ENCODE results near the gene CRYGC. TPM values are rescaled to one million over a fixed set of nuclear protein-coding genes. Genes with fewer than 3 reads are reported as not detected.

Gene CRYGC
- total and polyA plus RNA-seq, 2 of the 8 experiments (the other 6 are each of a cell fraction or from before 2014, with no cell fraction given), result not detected

- H2BK5ac ChIP-seq (ENCODE audit: low read depth, low read length), result no peak overlapping the region
- no peak overlapping the region for H3K4ac ChIP-seq (replicated peaks; ENCODE audit: insufficient read length, low read depth, low read length)
- no peaks in the 10 kb centered on the region for H3K79me1 ChIP-seq (ENCODE audit: low read depth, low read length)
- no peak overlapping the region for H2BK12ac ChIP-seq (ENCODE audit: low read depth, low read length)
- no peak overlapping the region for H3K56ac ChIP-seq (replicated peaks; ENCODE audit: insufficient read length, low read depth, low read length)
- DNase-seq (ENCODE audit: low read depth in 1 of 2, low spot score in 2 of 2), result no peak
- ChIA-PET POLR2A (ENCODE audit: partially characterized antibody) (no interaction called here), CTCF (ENCODE audit: partially characterized antibody) (interaction anchor here (0.6 to 1.9 kb wide), 5 partner anchors 9 to 340 kb away, joined by 3 to 6 read pairs (median 5); no protein-coding TSS in a partner anchor)
- no peak overlapping the region for H4K5ac ChIP-seq (ENCODE audit: insufficient read length, low read depth, low read length)
- H2BK120ac ChIP-seq (replicated peaks; ENCODE audit: low read depth, low read length), result no peak overlapping the region
- WGBS, 2 experiments (ENCODE audit: extremely low coverage in 1 of 2, insufficient coverage in 1 of 2, insufficient read length in 1 of 2, insufficient replicate concordance in 2 of 2, low coverage in 1 of 2, low lambda C conversion rate in 2 of 2, missing lambda C conversion rate in 1 of 2), result 85% methylated on average over 1 of the region's 1 CpG; no CpG with 5 or more reads in 1 of the 2 experiments
- no peak overlapping the region for H3K23ac ChIP-seq (ENCODE audit: insufficient read length)
- H3K27ac ChIP-seq (ENCODE audit: low read depth, low read length), result no peak overlapping the region
- no peak overlapping the region for H2BK20ac ChIP-seq (ENCODE audit: low read length)
- no peak overlapping the region for H4K8ac ChIP-seq (ENCODE audit: extremely low read depth, insufficient read depth, low read length)
- no peak overlapping the region for H3K14ac ChIP-seq (ENCODE audit: insufficient read length)
- no peaks in the 10 kb centered on the region for H3K36me3 ChIP-seq (ENCODE audit: control insufficient read depth in 2 of 4, insufficient read depth in 4 of 4, low read length in 3 of 4)
- H3K23me2 ChIP-seq (ENCODE audit: low read depth, low read length), result no peaks in the 10 kb centered on the region
- H3K27me3 ChIP-seq (replicated peaks in 1 of 4; ENCODE audit: control insufficient read depth in 3 of 4, extremely low read depth in 1 of 4, insufficient read depth in 3 of 4, low read length in 3 of 4), result no peaks in the 10 kb centered on the region
- H4K20me1 ChIP-seq (replicated peaks in 1 of 2; ENCODE audit: control insufficient read depth in 1 of 2, insufficient read depth in 2 of 2, low read length in 2 of 2), result no peaks in the 10 kb centered on the region
- H2BK15ac ChIP-seq (ENCODE audit: low read length), result no peak overlapping the region
- no peaks in the 10 kb centered on the region for H3K9me3 ChIP-seq (ENCODE audit: insufficient read depth in 2 of 2, low read depth in 1 of 2, low read length in 1 of 2)
- no peak overlapping the region for H3K18ac ChIP-seq (ENCODE audit: extremely low read depth, low read length)
- no peaks in the 10 kb centered on the region for H3K4me1 ChIP-seq (replicated peaks in 1 of 4; ENCODE audit: control insufficient read depth in 3 of 4, insufficient read depth in 4 of 4, low read length in 3 of 4)
- 0 out of 2 replicates have a peak overlapping the region, but pooled peaks have one; percentile 38 for H2AFZ ChIP-seq (ENCODE audit: low read length)
- H3K79me2 ChIP-seq (ENCODE audit: control insufficient read depth in 1 of 2, insufficient read depth in 2 of 2, low read length in 2 of 2), result no peaks in the 10 kb centered on the region
- H3K4me3 ChIP-seq (ENCODE audit: extremely low read depth in 1 of 4, insufficient read depth in 2 of 4, low read depth in 3 of 4, low read length in 4 of 4), result no peak overlapping the region
- no peak overlapping the region for H3K4me2 ChIP-seq (ENCODE audit: insufficient read depth in 1 of 2, low read depth in 2 of 2, low read length in 2 of 2)
- no peak overlapping the region for H2AK5ac ChIP-seq (ENCODE audit: low read depth, low read length)
- H4K91ac ChIP-seq (replicated peaks; ENCODE audit: insufficient read length, low read length), result no peak overlapping the region
- H3K9ac ChIP-seq (replicated peaks in 1 of 4; ENCODE audit: extremely low read depth in 1 of 4, low read depth in 3 of 4, low read length in 3 of 4), result no peak overlapping the region
- no peak for FAIRE-seq
- TF ChIP-seq KDM4A (IDR thresholded peaks at IDR 0.05; ENCODE audit: low read depth, low read length, severe bottlenecking) (no peak), ASH2L (IDR thresholded peaks at IDR 0.05; ENCODE audit: low read length) (no peak), JUN (IDR thresholded peaks at IDR 0.05; ENCODE audit: low read depth, low read length) (no peak), POLR2AphosphoS5 (IDR thresholded peaks at IDR 0.05; ENCODE audit: low read depth, low read length) (no peak), SUZ12 (IDR thresholded peaks at IDR 0.05; ENCODE audit: low read length) (no peak), TBP (IDR thresholded peaks at IDR 0.05; ENCODE audit: low read depth, low read length) (no peak), EP300 (IDR thresholded peaks at IDR 0.05; ENCODE audit: borderline replicate concordance in 1 of 2, low read depth in 2 of 2, low read length in 2 of 2) (no peak), BCL11A (IDR thresholded peaks at IDR 0.05; ENCODE audit: low read depth in 2 of 2, low read length in 2 of 2) (no peak), SRF (IDR thresholded peaks at IDR 0.05; ENCODE audit: low read depth, low read length) (no peak), CHD2 (IDR thresholded peaks at IDR 0.05; ENCODE audit: low read length) (no peak), CTBP2 (IDR thresholded peaks at IDR 0.05; ENCODE audit: borderline replicate concordance, insufficient read depth, insufficient read length, low read length) (no peak), TAF7 (optimal IDR thresholded peaks at IDR 0.05; ENCODE audit: borderline replicate concordance, low read depth, low read length) (no peak), SIN3A (conservative IDR thresholded peaks at IDR 0.05 in 1 of 2, IDR thresholded peaks at IDR 0.05 in 1 of 2; ENCODE audit: low read depth in 1 of 2, low read length in 2 of 2) (no peak)
Observed at GRCh38 chr2:208086029-208086428, 43.6 kb downstream of the CRYGC start.

Measured in H1 (cell line).